ENCODE data around the gene DOK4.
A peak's percentile ranks its signal among the peaks of the same experiment; 100 is the strongest.

Gene DOK4

DNA sequence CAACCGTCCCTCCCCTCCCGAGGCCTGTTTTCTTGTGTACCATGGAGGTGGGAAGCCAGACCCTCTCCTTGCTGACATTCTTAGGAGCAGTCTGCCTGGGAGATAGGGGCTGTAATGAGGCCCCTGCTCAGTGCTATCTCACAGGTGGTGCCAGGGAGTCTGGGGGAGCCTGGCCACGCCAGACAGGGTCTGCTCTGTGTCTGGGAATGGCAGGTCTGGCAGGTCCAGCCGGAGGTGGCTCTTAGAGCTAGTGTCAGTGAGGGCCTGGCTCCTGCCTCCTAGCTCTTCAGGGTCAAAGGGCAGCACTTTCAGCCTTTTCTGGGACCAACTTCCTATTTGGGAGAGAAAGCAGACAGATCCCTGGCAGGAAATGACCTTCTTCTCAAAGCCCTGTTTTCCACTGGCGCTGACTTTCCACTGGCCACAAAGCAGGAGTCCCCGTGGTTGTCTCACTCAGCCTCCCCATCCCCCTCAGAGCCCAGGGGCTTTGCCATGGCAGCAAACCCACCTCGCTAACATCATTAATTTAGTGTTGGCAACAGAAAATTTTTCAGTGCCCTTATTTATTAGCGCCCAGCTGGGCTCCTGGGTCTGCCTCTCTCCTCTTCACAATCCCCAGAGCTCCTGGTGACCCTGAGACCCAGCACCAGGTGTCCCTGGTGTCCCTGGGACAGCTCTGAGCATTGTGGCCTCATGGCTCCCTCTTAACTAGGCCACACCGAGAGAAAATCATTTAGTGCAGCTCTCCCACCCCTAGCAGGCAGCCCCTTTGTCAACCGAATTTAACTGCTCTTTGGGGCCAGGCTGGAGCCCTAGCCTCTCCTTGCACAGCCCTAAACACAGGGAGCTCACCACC lies 24.0 kb upstream of the DOK4 start:
- Histone ChIP-seq H3K4me1 (peaks cover 78% of the 10 kb centered on the region), H3K9me3 (no peaks in the 10 kb centered on the region), H3K36me3 (no peaks in the 10 kb centered on the region; the same call in 1 of the 2 replicates), H3K27me3 (no peaks in the 10 kb centered on the region), H3K4me3 (ENCODE audit: low read depth, low read length) (no peak overlapping the region)
- no peak for TF ChIP-seq CTCF (IDR thresholded peaks at IDR 0.05; ENCODE audit: low read depth, low read length)
- DNase-seq: peak; percentile 98

DNA sequence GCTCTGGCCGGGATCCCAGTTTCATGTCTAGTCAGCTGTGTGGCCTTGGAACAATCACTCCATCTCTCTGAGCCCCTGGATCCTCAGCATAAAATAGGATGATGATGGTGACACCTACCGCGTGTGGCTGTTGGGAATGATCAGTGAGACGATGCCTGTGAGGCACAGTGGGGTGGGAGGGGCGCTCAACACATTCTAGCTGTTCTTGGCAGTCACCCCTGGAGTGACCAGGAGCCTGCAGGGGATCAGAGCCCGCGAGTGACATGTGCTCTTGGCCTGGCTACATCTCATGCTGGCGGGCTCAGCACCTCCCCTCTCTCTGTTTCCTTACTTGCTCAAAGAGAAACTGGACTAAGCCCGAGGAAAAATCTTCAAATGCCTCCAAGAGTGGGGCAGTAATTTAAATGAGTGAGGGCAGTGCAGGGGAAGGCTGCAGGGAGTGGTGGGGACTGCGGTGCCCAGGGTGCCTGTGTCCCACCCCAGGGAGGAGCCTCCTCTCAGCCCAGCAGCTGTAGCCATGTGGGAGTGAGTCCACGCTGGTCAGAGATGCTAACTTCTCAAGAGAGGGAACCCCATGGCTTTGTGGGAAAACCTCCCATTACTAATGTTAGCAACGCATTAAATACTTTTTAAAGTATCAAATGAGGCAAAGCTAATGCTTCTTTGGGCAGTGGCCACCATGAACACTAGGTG lies 23.1 kb upstream of the DOK4 start:
- DNase-seq: peak; percentile 71
- Histone ChIP-seq H3K4me1 (peaks cover 78% of the 10 kb centered on the region), H3K9me3 (no peaks in the 10 kb centered on the region), H3K4me3 (ENCODE audit: low read depth, low read length) (no peak overlapping the region), H3K27me3 (no peaks in the 10 kb centered on the region), H3K36me3 (no peaks in the 10 kb centered on the region)
- no peak for TF ChIP-seq CTCF (IDR thresholded peaks at IDR 0.05; ENCODE audit: low read depth, low read length)

DNA sequence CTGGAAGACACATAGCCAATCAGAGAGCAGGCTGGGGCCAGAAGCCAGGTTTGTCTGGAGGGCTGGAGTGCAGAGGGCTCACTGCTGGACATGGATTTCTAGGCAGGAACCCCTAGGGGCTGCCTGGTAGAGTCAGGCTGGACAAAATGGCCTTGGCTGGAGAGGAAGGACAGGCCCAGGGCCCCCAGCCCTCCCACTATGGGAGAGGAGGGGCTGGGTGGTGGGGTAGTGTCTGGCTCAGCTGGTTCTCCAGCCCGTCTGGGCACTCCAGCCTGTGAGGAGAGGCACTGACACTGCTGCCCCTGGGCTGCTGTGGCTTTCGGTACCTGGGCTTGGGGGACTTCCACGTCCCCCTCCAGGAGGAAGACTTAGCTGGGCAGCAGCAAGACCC lies 21.7 kb upstream of the DOK4 start:
- peaks cover 75% of the 10 kb centered on the region for H3K4me1 ChIP-seq

GRCh38 chr16:57507136-57508034 lies 21.1 kb upstream of the DOK4 start:
- no peaks in the 10 kb centered on the region for H3K9me3 ChIP-seq
- H3K36me3 ChIP-seq: no peaks in the 10 kb centered on the region
- TF ChIP-seq CTCF (IDR thresholded peaks at IDR 0.05; ENCODE audit: low read depth, low read length): no peak
- no peaks in the 10 kb centered on the region for H3K27me3 ChIP-seq
- peak; percentile 92 for DNase-seq
- no peak overlapping the region for H3K4me3 ChIP-seq (ENCODE audit: low read depth, low read length)
- H3K4me1 ChIP-seq: peaks cover 75% of the 10 kb centered on the region

More for the DNA sequence above, 21.7 kb upstream of the DOK4 start:
- DNase-seq: peak; percentile 79
- Histone ChIP-seq H3K4me3 (ENCODE audit: low read depth, low read length) (no peak overlapping the region), H3K9me3 (no peaks in the 10 kb centered on the region), H3K27me3 (no peaks in the 10 kb centered on the region), H3K36me3 (no peaks in the 10 kb centered on the region)
- no peak for TF ChIP-seq CTCF (IDR thresholded peaks at IDR 0.05; ENCODE audit: low read depth, low read length)

DNA sequence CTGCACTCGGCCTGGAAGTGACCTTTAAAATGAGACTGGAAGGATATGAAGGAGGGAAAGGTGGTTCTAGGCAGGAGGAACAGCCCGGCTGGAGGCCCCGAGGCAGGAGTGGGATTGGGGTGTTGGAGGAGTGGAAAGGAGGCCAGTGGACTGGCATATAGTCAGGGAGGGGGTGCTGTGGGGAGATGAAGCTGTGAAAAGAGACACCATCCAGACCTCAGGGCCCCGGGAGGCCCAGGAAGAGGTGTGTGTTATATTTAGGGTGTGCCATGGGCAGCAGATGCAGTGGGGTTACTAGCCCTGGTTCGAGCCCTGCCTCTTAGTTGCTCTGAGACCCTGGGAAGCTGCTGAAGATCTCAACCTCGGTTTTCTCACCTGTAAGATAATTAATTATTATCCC lies 18.9 kb upstream of the DOK4 start:
- peak; percentile 7 for DNase-seq
- peaks cover 83% of the 10 kb centered on the region for H3K4me1 ChIP-seq
- H3K36me3 ChIP-seq: no peaks in the 10 kb centered on the region
- no peak for TF ChIP-seq CTCF (IDR thresholded peaks at IDR 0.05; ENCODE audit: low read depth, low read length)
- no peaks in the 10 kb centered on the region for H3K9me3 ChIP-seq
- no peaks in the 10 kb centered on the region for H3K27me3 ChIP-seq
- no peak overlapping the region for H3K4me3 ChIP-seq (ENCODE audit: low read depth, low read length)

All from BE2C (cell line).